Kidney capillary endothelial cell (primary cell): ENCODE measurements around the gene ZNF148.

Source experiments
- DNase-seq: peaks from one replicate; pipeline ENCODE4 v3.0.0-alpha.2; 2018; ENCODE audit warnings: low spot score

ZNF148 gene

GRCh38 chr3:125189378-125190165 is 185.6 kb downstream of the ZNF148 start:
- DNase-seq: no peak

- no peak for DNase-seq
These were observed 186.2 kb downstream of the ZNF148 start for GRCh38 chr3:125188955-125189354.

GRCh38 chr3:125187599-125187910 is 187.6 kb downstream of the ZNF148 start:
- DNase-seq: no peak

- no peak for DNase-seq
These were observed 188.1 kb downstream of the ZNF148 start for GRCh38 chr3:125186800-125187598.

GRCh38 chr3:125186261-125186787 is 188.8 kb downstream of the ZNF148 start:
- DNase-seq: no peak

GRCh38 chr3:125185805-125186204 is 189.3 kb downstream of the ZNF148 start:
- DNase-seq: no peak

GRCh38 chr3:125179884-125180240 is 195.3 kb downstream of the ZNF148 start:
- DNase-seq: no peak

GRCh38 chr3:125179143-125179883 is 195.8 kb downstream of the ZNF148 start:
- no peak for DNase-seq

- no peak for DNase-seq
These were observed 197.4 kb downstream of the ZNF148 start for GRCh38 chr3:125177746-125178145.
